Measurements from ENCODE around the gene TOX2. TPM values are rescaled to one million over a fixed set of nuclear protein-coding genes. Genes with fewer than 3 reads are reported as not detected.
A peak's percentile ranks its signal among the peaks of the same experiment; 100 is the strongest.

TOX2 gene
- total RNA-seq, 1 experiment from 2014 or later: 6.2 TPM

- DNase-seq (ENCODE audit: low read depth in 1 of 2, low spot score in 2 of 2): peak in 1 of 2 experiments; percentile 36
- peaks cover 3% of the 10 kb centered on the region; the same call in 1 of the 2 replicates for H3K36me3 ChIP-seq
- no peak overlapping the region for H3K4me3 ChIP-seq
- no peak overlapping the region for H3K27ac ChIP-seq
- no peaks in the 10 kb centered on the region for H3K4me1 ChIP-seq (replicated peaks)
- H3K9me3 ChIP-seq (replicated peaks): no peaks in the 10 kb centered on the region
- H3K27me3 ChIP-seq (replicated peaks): no peaks in the 10 kb centered on the region
Observed at GRCh38 chr20:44025756-44026155, 111.1 kb downstream of the TOX2 start.

DNA sequence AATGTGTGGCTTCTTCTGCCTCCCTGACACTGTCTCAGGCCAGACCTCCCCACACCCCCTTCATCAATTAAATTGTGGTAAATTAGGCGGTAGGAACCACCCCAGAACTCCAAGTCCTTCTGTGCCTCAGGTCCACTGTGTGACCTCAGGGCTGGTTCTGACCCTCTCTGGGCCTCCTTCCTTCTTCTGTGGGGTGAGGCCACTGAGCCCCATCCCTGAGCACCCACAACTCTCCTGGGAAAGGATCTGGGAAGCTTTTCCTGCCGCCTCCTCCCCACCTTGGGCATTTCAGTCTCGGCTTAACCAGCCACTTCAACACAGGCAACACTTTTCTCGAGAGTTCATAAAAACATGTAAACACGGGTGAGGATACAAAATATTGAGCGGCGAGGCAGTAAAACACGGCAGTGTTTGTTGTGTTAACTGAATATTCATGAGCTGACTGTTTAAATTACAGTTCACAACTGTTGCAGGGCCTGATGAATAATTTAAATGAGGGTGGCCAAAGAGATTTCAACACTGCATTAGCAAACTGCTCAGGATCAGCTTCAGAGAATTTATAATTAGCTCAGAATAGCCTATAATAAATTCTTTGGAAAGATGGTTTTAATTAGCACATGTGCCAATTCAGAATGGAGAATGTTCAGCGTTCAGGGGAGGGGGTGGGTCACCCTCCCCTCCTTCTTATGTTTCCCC is 112.1 kb downstream of the TOX2 start:
- Histone ChIP-seq H3K36me3 (peaks cover 3% of the 10 kb centered on the region; the same call in 1 of the 2 replicates), H3K27ac (no peak overlapping the region), H3K27me3 (replicated peaks) (no peaks in the 10 kb centered on the region), H3K4me3 (no peak overlapping the region), H3K4me1 (replicated peaks) (no peaks in the 10 kb centered on the region), H3K9me3 (replicated peaks) (no peaks in the 10 kb centered on the region)
- peak in 1 of 2 experiments; percentile 24 for DNase-seq (ENCODE audit: low read depth in 1 of 2, low spot score in 2 of 2)

GRCh38 chr20:44027343-44028002 is 112.8 kb downstream of the TOX2 start:
- DNase-seq (ENCODE audit: low read depth in 1 of 2, low spot score in 2 of 2): peak in 1 of 2 experiments; percentile 42
- Histone ChIP-seq H3K36me3 (peaks cover 3% of the 10 kb centered on the region; the same call in 1 of the 2 replicates), H3K4me3 (no peak overlapping the region)

GRCh38 chr20:44028003-44028730 is 113.5 kb downstream of the TOX2 start:
- no peak overlapping the region for H3K4me3 ChIP-seq
- H3K36me3 ChIP-seq: peaks cover 3% of the 10 kb centered on the region; the same call in 1 of the 2 replicates
- no peaks in the 10 kb centered on the region for H3K4me1 ChIP-seq (replicated peaks)
- peak in 1 of 2 experiments; percentile 23 for DNase-seq (ENCODE audit: low read depth in 1 of 2, low spot score in 2 of 2)
- no peaks in the 10 kb centered on the region for H3K9me3 ChIP-seq (replicated peaks)
- no peaks in the 10 kb centered on the region for H3K27me3 ChIP-seq (replicated peaks)
- H3K27ac ChIP-seq: no peak overlapping the region

More at GRCh38 chr20:44027343-44028002, 112.8 kb downstream of the TOX2 start:
- H3K27ac ChIP-seq: no peak overlapping the region
- no peaks in the 10 kb centered on the region for H3K9me3 ChIP-seq (replicated peaks)
- no peaks in the 10 kb centered on the region for H3K4me1 ChIP-seq (replicated peaks)
- no peaks in the 10 kb centered on the region for H3K27me3 ChIP-seq (replicated peaks)

GRCh38 chr20:44028868-44029847 is 114.5 kb downstream of the TOX2 start:
- H3K4me1 ChIP-seq (replicated peaks): no peaks in the 10 kb centered on the region
- DNase-seq (ENCODE audit: low read depth in 1 of 2, low spot score in 2 of 2): peak in 1 of 2 experiments; percentile 21
- peaks cover 3% of the 10 kb centered on the region; the same call in 1 of the 2 replicates for H3K36me3 ChIP-seq
- H3K27me3 ChIP-seq (replicated peaks): no peaks in the 10 kb centered on the region
- H3K27ac ChIP-seq: no peak overlapping the region
- no peaks in the 10 kb centered on the region for H3K9me3 ChIP-seq (replicated peaks)
- H3K4me3 ChIP-seq: no peak overlapping the region

GRCh38 chr20:44029848-44030230 is 115.2 kb downstream of the TOX2 start:
- Histone ChIP-seq H3K4me1 (replicated peaks) (no peaks in the 10 kb centered on the region), H3K9me3 (replicated peaks) (no peaks in the 10 kb centered on the region), H3K4me3 (no peak overlapping the region), H3K36me3 (peaks cover 3% of the 10 kb centered on the region; the same call in 1 of the 2 replicates), H3K27me3 (replicated peaks) (no peaks in the 10 kb centered on the region), H3K27ac (no peak overlapping the region)
- peak in 1 of 2 experiments; percentile 23 for DNase-seq (ENCODE audit: low read depth in 1 of 2, low spot score in 2 of 2)

GRCh38 chr20:44030394-44030793 is 115.7 kb downstream of the TOX2 start:
- Histone ChIP-seq H3K4me3 (no peak overlapping the region), H3K9me3 (replicated peaks) (no peaks in the 10 kb centered on the region), H3K27ac (no peak overlapping the region), H3K4me1 (replicated peaks) (no peaks in the 10 kb centered on the region), H3K36me3 (peaks cover 4% of the 10 kb centered on the region; the same call in 1 of the 2 replicates), H3K27me3 (replicated peaks) (no peaks in the 10 kb centered on the region)
- no peak for DNase-seq (ENCODE audit: low read depth in 1 of 2, low spot score in 2 of 2)

DNA sequence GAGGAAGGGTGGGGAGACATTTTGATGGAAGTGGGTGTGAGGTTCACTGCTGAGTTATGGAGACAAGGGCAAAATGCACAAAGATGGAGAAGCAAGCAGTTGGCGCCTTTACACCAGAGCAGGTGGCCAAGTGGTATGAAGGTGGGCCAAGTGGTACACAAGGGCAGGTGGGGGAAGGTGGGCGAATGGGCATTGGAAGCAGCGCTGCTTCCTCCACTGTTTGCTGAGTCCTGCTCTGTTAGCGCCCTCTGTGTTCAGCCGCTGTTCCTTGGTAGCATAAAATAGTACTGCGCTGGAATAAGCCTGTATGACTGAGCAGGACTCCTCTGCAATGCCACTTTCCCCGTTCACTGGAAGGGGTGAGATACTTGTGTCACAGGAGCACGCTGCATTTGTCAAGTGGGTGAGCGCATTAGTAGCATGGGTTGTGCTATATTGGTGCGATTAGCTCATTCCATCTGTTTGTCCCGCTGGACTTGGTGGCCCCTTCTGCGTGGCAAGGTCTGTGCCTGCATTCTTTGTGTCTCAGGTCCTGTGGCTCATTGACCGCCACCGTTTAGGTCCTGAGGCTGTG is 116.4 kb downstream of the TOX2 start:
- no peak for DNase-seq (ENCODE audit: low read depth in 1 of 2, low spot score in 2 of 2)
- H3K27ac ChIP-seq: no peak overlapping the region

DNA sequence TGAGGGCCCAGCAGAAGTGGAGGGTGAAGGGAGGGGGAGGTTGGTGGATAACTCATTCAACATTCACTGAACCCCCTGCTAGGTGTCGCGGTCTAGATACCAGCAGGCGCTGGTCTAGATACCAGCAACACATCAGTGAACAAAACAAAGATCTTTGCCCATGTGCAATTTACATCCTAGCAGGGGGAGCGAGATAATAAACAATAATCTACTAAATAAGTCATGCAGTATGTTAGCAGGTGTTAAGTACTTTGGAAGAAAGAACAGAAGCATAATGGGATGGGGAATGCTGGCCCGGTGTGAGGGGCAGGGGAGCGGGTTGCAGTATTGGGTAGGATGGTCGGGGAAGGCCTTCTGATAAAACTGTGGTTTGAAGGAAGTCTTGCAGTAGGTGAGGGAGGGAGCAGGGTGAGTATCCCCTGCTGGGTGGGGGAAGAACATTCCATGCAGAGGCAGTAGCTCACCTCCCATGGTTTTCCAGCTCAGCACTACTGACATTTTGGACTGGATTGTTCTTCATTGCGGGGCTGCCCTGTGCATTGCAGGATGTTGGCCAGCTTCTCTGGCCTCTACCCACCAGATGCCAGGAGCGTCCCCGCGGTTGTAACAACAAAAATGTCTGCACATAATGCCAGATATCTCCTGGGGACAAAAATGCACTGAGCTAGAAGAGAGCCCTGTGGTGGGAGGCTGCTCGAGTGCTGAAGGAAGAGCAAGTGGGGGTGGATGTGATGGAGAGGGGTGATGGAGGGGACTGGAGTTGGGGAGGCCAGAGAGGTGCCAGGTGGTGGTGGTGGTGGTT is 117.3 kb downstream of the TOX2 start:
- H3K27ac ChIP-seq: no peak overlapping the region
- H3K4me1 ChIP-seq (replicated peaks): no peaks in the 10 kb centered on the region
- peaks cover 8% of the 10 kb centered on the region; the same call in 1 of the 2 replicates for H3K36me3 ChIP-seq
- no peaks in the 10 kb centered on the region for H3K27me3 ChIP-seq (replicated peaks)
- no peaks in the 10 kb centered on the region for H3K9me3 ChIP-seq (replicated peaks)
- peak in 1 of 2 experiments; percentile 22 for DNase-seq (ENCODE audit: low read depth in 1 of 2, low spot score in 2 of 2)
- H3K4me3 ChIP-seq: no peak overlapping the region

More for the DNA sequence above, 116.4 kb downstream of the TOX2 start:
- Histone ChIP-seq H3K4me1 (replicated peaks) (no peaks in the 10 kb centered on the region), H3K27me3 (replicated peaks) (no peaks in the 10 kb centered on the region), H3K4me3 (no peak overlapping the region), H3K9me3 (replicated peaks) (no peaks in the 10 kb centered on the region), H3K36me3 (peaks cover 8% of the 10 kb centered on the region; the same call in 1 of the 2 replicates)

- Histone ChIP-seq H3K9me3 (replicated peaks) (no peaks in the 10 kb centered on the region), H3K4me3 (no peak overlapping the region), H3K36me3 (peaks cover 8% of the 10 kb centered on the region; the same call in 1 of the 2 replicates), H3K4me1 (replicated peaks) (no peaks in the 10 kb centered on the region), H3K27me3 (replicated peaks) (no peaks in the 10 kb centered on the region), H3K27ac (no peak overlapping the region)
- peak in 1 of 2 experiments; percentile 25 for DNase-seq (ENCODE audit: low read depth in 1 of 2, low spot score in 2 of 2)
Observed at GRCh38 chr20:44032583-44033331, 118.1 kb downstream of the TOX2 start.

DNA sequence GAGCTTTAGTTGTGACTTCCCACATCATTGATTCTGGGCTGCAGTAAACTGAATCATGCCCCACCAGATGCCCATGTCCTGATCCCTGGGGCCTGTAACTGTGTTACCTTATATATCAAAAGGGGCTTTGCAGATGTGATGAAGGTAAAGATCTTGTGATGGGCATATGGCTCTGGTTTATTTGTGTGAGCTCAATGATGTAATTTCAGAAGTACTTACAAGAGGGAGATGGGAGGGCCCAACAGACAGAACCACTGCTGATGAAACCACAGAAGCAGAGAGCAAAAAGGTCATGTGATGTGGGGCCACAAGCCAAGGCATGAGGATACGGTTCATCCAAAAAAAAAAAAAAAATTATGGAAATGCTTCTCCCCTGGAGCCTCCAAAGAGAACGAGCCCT is 118.7 kb downstream of the TOX2 start:
- no peak overlapping the region for H3K4me3 ChIP-seq
- no peaks in the 10 kb centered on the region for H3K4me1 ChIP-seq (replicated peaks)
- peaks cover 8% of the 10 kb centered on the region; the same call in 1 of the 2 replicates for H3K36me3 ChIP-seq
- H3K27me3 ChIP-seq (replicated peaks): no peaks in the 10 kb centered on the region
- no peaks in the 10 kb centered on the region for H3K9me3 ChIP-seq (replicated peaks)
- H3K27ac ChIP-seq: no peak overlapping the region
- DNase-seq (ENCODE audit: low read depth in 1 of 2, low spot score in 2 of 2): peak in 1 of 2 experiments; percentile 16

All from SJSA1 (cell line).